CD8-positive, alpha-beta memory T cell (primary cell): ENCODE data around the gene TMEM59L. TPM values are rescaled to one million over a fixed set of nuclear protein-coding genes. Genes with fewer than 3 reads are reported as not detected.
A peak's percentile ranks its signal among the peaks of the same experiment; 100 is the strongest.

ENCODE experiments used
- CTCF ChIA-PET: fragments of 350-600 bp; sonication (Branson Sonifier 250); formaldehyde crosslinking; loops from one replicate; lab custom pipeline; 2021; ENCODE audit warnings: antibody characterized with exemption; lab: Charles Lee
- POLR2A ChIA-PET: fragments of 350-600 bp; sonication (Branson Sonifier 250); formaldehyde crosslinking; loops from one replicate; lab custom pipeline; 2021; ENCODE audit warnings: antibody characterized with exemption; lab: Charles Lee
- DNase-seq, 5 donors: peaks; one replicate each; pipeline versions ENCODE4 v3.0.0 to v3.0.0-alpha.2; 2020 to 2022; ENCODE audit warnings: mixed read lengths in 1 of 5
- H3K27ac ChIP-seq: one replicate; pipeline ENCODE4 v1.7.0; 2013; ENCODE audit warnings: low read depth, mild to moderate bottlenecking, low read length, moderate library complexity
- H3K27me3 ChIP-seq: 2 replicates; pipeline ENCODE4 v1.7.0; 2013; ENCODE audit warnings: low read length, mild to moderate bottlenecking; ENCODE audit not compliant: insufficient read depth, poor library complexity, severe bottlenecking
- H3K36me3 ChIP-seq: 2 replicates; pipeline ENCODE4 v1.7.0; 2013; ENCODE audit warnings: mild to moderate bottlenecking, low read length, moderate library complexity; ENCODE audit not compliant: insufficient read depth
- H3K4me1 ChIP-seq: 2 replicates; pipeline ENCODE4 v1.7.0; 2013; ENCODE audit warnings: mild to moderate bottlenecking, low read length, moderate library complexity; ENCODE audit not compliant: insufficient read depth
- H3K4me3 ChIP-seq: 2 replicates; pipeline ENCODE4 v1.7.0; 2013; ENCODE audit warnings: mild to moderate bottlenecking, low read length
- H3K9me3 ChIP-seq: 2 replicates; pipeline ENCODE4 v1.7.0; 2013; ENCODE audit warnings: mild to moderate bottlenecking, low read length
- H3K27ac Mint-ChIP-seq, 8 donors: one replicate each; pipeline ENCODE4 v1.8.0; 2020 to 2021; ENCODE audit warnings: mixed read lengths in 8 of 8, mild to moderate bottlenecking in 6 of 8, inconsistent platforms in 3 of 8, moderate library complexity in 3 of 8
- H3K27me3 Mint-ChIP-seq, 2 donors: one replicate each; pipeline ENCODE4 v1.8.0; 2020 to 2021; ENCODE audit warnings: mixed read lengths in 2 of 2, mild to moderate bottlenecking in 1 of 2, moderate library complexity in 1 of 2
- H3K36me3 Mint-ChIP-seq, 3 donors: one replicate each; pipeline ENCODE4 v1.8.0; 2020 to 2021; ENCODE audit warnings: mixed read lengths in 3 of 3, inconsistent platforms in 1 of 3, mild to moderate bottlenecking in 1 of 3
- H3K4me1 Mint-ChIP-seq, 3 donors: one replicate each; pipeline ENCODE4 v1.8.0; 2020 to 2021; ENCODE audit warnings: mixed read lengths in 3 of 3, inconsistent platforms in 1 of 3, mild to moderate bottlenecking in 1 of 3
- H3K4me3 Mint-ChIP-seq, 7 donors: one replicate each; pipeline ENCODE4 v1.8.0; 2020 to 2021; ENCODE audit warnings: mixed read lengths in 7 of 7, mild to moderate bottlenecking in 6 of 7, moderate library complexity in 4 of 7, inconsistent platforms in 2 of 7
- H3K9me3 Mint-ChIP-seq, 5 donors: one replicate each; pipeline ENCODE4 v1.8.0; 2020 to 2022; ENCODE audit warnings: mixed read lengths in 5 of 5, mild to moderate bottlenecking in 3 of 5, moderate library complexity in 2 of 5, inconsistent platforms in 1 of 5
- polyA plus RNA-seq: library from polyadenylated mRNA; unstranded; fragments of 300-500 nt; fragmentation: Illumina TruSeq; gene quantifications from one replicate; pipeline ENCODE4 v1.2.3, GENCODE V29; 2021
- total RNA-seq, 2 experiments: library from RNA; stranded (reverse); gene quantifications; one replicate each; pipeline ENCODE4 v1.2.3, GENCODE V29; 2021

Gene TMEM59L
- total and polyA plus RNA-seq, 3 experiments from 2014 or later: not detected

- Histone ChIP-seq H3K27me3 (no peaks in the 10 kb centered on the region), H3K4me1 (peaks cover 19% of the 10 kb centered on the region), H3K9me3 (no peaks in the 10 kb centered on the region), H3K27ac (peak overlapping the region; percentile 54), H3K36me3 (no peaks in the 10 kb centered on the region), H3K4me3 (peak overlapping the region; percentile 85)
- H3K27me3 Mint-ChIP-seq: peaks cover 5% of the 10 kb centered on the region in 2 donors
- ChIA-PET CTCF (no interaction called here), POLR2A (no interaction called here)
- H3K9me3 Mint-ChIP-seq: no peaks in the 10 kb centered on the region
- peaks cover 25 to 38% (median 37%) of the 10 kb centered on the region in 3 donors for H3K4me1 Mint-ChIP-seq
- H3K4me3 Mint-ChIP-seq: peak overlapping the region; percentile 85 to 94 (median 89)
- peaks cover 0 to 2% (median 0%) of the 10 kb centered on the region in 3 donors for H3K36me3 Mint-ChIP-seq
- DNase-seq: peak; percentile 96 to 99 (median 99)
- H3K27ac Mint-ChIP-seq: peak overlapping the region; percentile 73 to 96 (median 88)
Measured at GRCh38 chr19:18636183-18636968, 23.7 kb downstream of the TMEM59L start.

- Mint-ChIP-seq H3K9me3 (no peaks in the 10 kb centered on the region), H3K4me3 (peak within 1 kb of the TSS; percentile 85 to 94 (median 89)), H3K36me3 (peaks cover 0 to 2% (median 0%) of the 10 kb centered on the region in 3 donors), H3K4me1 (peaks cover 25 to 41% (median 40%) of the 10 kb centered on the region in 3 donors), H3K27ac (peak within 1 kb of the TSS; percentile 74 to 98 (median 91)), H3K27me3 (peaks cover 5% of the 10 kb centered on the region in 2 donors)
- ChIA-PET POLR2A (no interaction called here), CTCF (no interaction called here)
- no peaks in the 10 kb centered on the region for H3K27me3 ChIP-seq
- H3K4me1 ChIP-seq: peaks cover 19% of the 10 kb centered on the region
- DNase-seq: no peak
- peak within 1 kb of the TSS; percentile 85 for H3K4me3 ChIP-seq
- peak within 1 kb of the TSS; percentile 83 for H3K27ac ChIP-seq
- H3K36me3 ChIP-seq: no peaks in the 10 kb centered on the region
- H3K9me3 ChIP-seq: no peaks in the 10 kb centered on the region
Measured at GRCh38 chr19:18636969-18637629, 24.4 kb downstream of the TMEM59L start, which contains the start of gene KLHL26. KLHL26 (plus strand) TSS chr19:18637028; CDS start chr19:18637055, 27 bp downstream.

- Histone ChIP-seq H3K36me3 (no peaks in the 10 kb centered on the region), H3K27me3 (no peaks in the 10 kb centered on the region), H3K4me1 (peaks cover 19% of the 10 kb centered on the region), H3K9me3 (no peaks in the 10 kb centered on the region), H3K27ac (peak overlapping the region; percentile 83), H3K4me3 (peak overlapping the region; percentile 83)
- H3K4me3 Mint-ChIP-seq: peak overlapping the region; percentile 85 to 94 (median 89)
- H3K4me1 Mint-ChIP-seq: peaks cover 25 to 41% (median 41%) of the 10 kb centered on the region in 3 donors
- H3K27me3 Mint-ChIP-seq: peaks cover 5% of the 10 kb centered on the region in 2 donors
- peaks cover 0 to 2% (median 0%) of the 10 kb centered on the region in 3 donors for H3K36me3 Mint-ChIP-seq
- H3K9me3 Mint-ChIP-seq: no peaks in the 10 kb centered on the region
- ChIA-PET CTCF (no interaction called here), POLR2A (no interaction called here)
- DNase-seq: no peak
- peak overlapping the region; percentile 74 to 98 (median 91) for H3K27ac Mint-ChIP-seq
Measured at GRCh38 chr19:18637673-18638630, 25.3 kb downstream of the TMEM59L start.

- Histone ChIP-seq H3K36me3 (no peaks in the 10 kb centered on the region), H3K9me3 (no peaks in the 10 kb centered on the region), H3K4me1 (peaks cover 19% of the 10 kb centered on the region), H3K4me3 (no peak overlapping the region), H3K27ac (no peak overlapping the region), H3K27me3 (no peaks in the 10 kb centered on the region)
- Mint-ChIP-seq H3K4me3 (peak overlapping the region in 1 of 7 donors; percentile 13), H3K4me1 (peaks cover 25 to 49% (median 44%) of the 10 kb centered on the region in 3 donors), H3K27me3 (peaks cover 0 to under 1% of the 10 kb centered on the region in 2 donors), H3K36me3 (peaks cover 0 to 4% (median 2%) of the 10 kb centered on the region in 3 donors), H3K27ac (peak overlapping the region in 4 of 8 donors; percentile 22 to 56 (median 46)), H3K9me3 (no peaks in the 10 kb centered on the region)
- ChIA-PET CTCF (interaction anchor here (0.6 kb wide), 1 partner anchor 177 kb away, joined by 4 read pairs; no protein-coding TSS in a partner anchor), POLR2A (no interaction called here)
- no peak for DNase-seq
Measured at GRCh38 chr19:18639706-18640243, 27.1 kb downstream of the TMEM59L start.

GRCh38 chr19:18644196-18645034 is 31.7 kb downstream of the TMEM59L start:
- Histone ChIP-seq H3K9me3 (no peaks in the 10 kb centered on the region), H3K4me3 (no peak overlapping the region), H3K27ac (no peak overlapping the region), H3K36me3 (no peaks in the 10 kb centered on the region), H3K27me3 (no peaks in the 10 kb centered on the region), H3K4me1 (no peaks in the 10 kb centered on the region)
- no peak overlapping the region for H3K27ac Mint-ChIP-seq
- no peaks in the 10 kb centered on the region for H3K9me3 Mint-ChIP-seq
- ChIA-PET CTCF (no interaction called here), POLR2A (no interaction called here)
- no peak for DNase-seq
- no peaks in the 10 kb centered on the region for H3K27me3 Mint-ChIP-seq
- H3K4me3 Mint-ChIP-seq: no peak overlapping the region
- peaks cover 6 to 25% (median 24%) of the 10 kb centered on the region in 3 donors for H3K4me1 Mint-ChIP-seq
- peaks cover 0 to 14% (median 6%) of the 10 kb centered on the region in 3 donors for H3K36me3 Mint-ChIP-seq

GRCh38 chr19:18645035-18645511 is 32.4 kb downstream of the TMEM59L start:
- H3K27ac Mint-ChIP-seq: no peak overlapping the region
- ChIA-PET CTCF (no interaction called here), POLR2A (no interaction called here)
- Histone ChIP-seq H3K36me3 (no peaks in the 10 kb centered on the region), H3K9me3 (no peaks in the 10 kb centered on the region), H3K27ac (no peak overlapping the region), H3K4me1 (no peaks in the 10 kb centered on the region), H3K27me3 (no peaks in the 10 kb centered on the region), H3K4me3 (no peak overlapping the region)
- peaks cover 0 to 18% (median 6%) of the 10 kb centered on the region in 3 donors for H3K36me3 Mint-ChIP-seq
- no peak for DNase-seq
- H3K9me3 Mint-ChIP-seq: no peaks in the 10 kb centered on the region
- no peaks in the 10 kb centered on the region for H3K27me3 Mint-ChIP-seq
- H3K4me3 Mint-ChIP-seq: no peak overlapping the region
- peaks cover 4 to 19% (median 18%) of the 10 kb centered on the region in 3 donors for H3K4me1 Mint-ChIP-seq
